Tibial nerve (tissue), 4 donors: ENCODE data around the gene SPPL2B. TPM values are rescaled to one million over a fixed set of nuclear protein-coding genes. Genes with fewer than 3 reads are reported as not detected.

Experiments
- DNase-seq, 2 donors: peaks; one replicate each; pipeline ENCODE4 v3.0.0-alpha.2; 2019; ENCODE audit warnings: low spot score in 2 of 2
- H3K27ac ChIP-seq, 4 donors: fragments of 200-600 bp; sonication (generic) in 3 of 4; one replicate each; pipeline ENCODE4 v1.5.1; 2017 to 2019; ENCODE audit warnings: mild to moderate bottlenecking in 1 of 4
- H3K27me3 ChIP-seq, 2 donors: fragments of 200-600 bp; sonication (generic) in 1 of 2; one replicate each; pipeline versions ENCODE4 v1.5.1 to v1.6.0; 2017 to 2019
- H3K36me3 ChIP-seq, 3 donors: fragments of 200-600 bp; sonication (generic); one replicate each; pipeline ENCODE4 v1.5.1; 2018 to 2019
- H3K4me1 ChIP-seq, 4 donors: fragments of 200-600 bp; sonication (generic) in 3 of 4; one replicate each; pipeline ENCODE4 v1.5.1; 2017 to 2019
- H3K4me3 ChIP-seq, 4 donors: fragments of 200-600 bp; sonication (generic) in 3 of 4; one replicate each; pipeline ENCODE4 v1.5.1; 2017 to 2019; ENCODE audit warnings: mild to moderate bottlenecking in 1 of 4, moderate library complexity in 1 of 4
- H3K9me3 ChIP-seq, 4 donors: fragments of 200-600 bp; sonication (generic) in 3 of 4; one replicate each; pipeline ENCODE4 v1.5.1; 2017 to 2019
- EP300 ChIP-seq, 2 donors: sonication (generic); formaldehyde crosslinking; IDR thresholded peaks; one replicate each; pipeline ENCODE4 v1.6.1; 2017; ENCODE audit warnings: antibody characterized with exemption in 2 of 2, mild to moderate bottlenecking in 1 of 2
- POLR2A ChIP-seq, 2 donors: fragments of 450-650 bp; IDR thresholded peaks; one replicate each; pipeline ENCODE4 v1.6.1; 2017; ENCODE audit warnings: antibody characterized with exemption in 2 of 2, mild to moderate bottlenecking in 2 of 2, moderate library complexity in 2 of 2
- WGBS, 2 donors: methylation state at CpG; one replicate each; pipeline ENCODE4 v1.1.5; 2018; 5-methylcytosine and 5-hydroxymethylcytosine counted together
- total RNA-seq, 4 donors: library from RNA; depleted of rRNA; stranded (reverse); fragments of >200 nt; gene quantifications; one replicate each; pipeline ENCODE4 v1.1.0, GENCODE V29; 2016
- TF ChIP-seq, protein P1 (sequence below), 5 experiments: fragments of 200-600 bp in 3 of 5; fragments of 450-650 bp in 2 of 5; sonication (generic) in 3 of 5; IDR thresholded peaks; one replicate each; pipeline ENCODE4 v1.5.1; 2016 to 2019; ENCODE audit warnings: antibody characterized with exemption in 5 of 5, mild to moderate bottlenecking in 3 of 5, moderate library complexity in 2 of 5

The SPPL2B gene
- total RNA-seq, 4 donors from 2014 or later = 51.1 to 97.2 (median 77.7) TPM

DNA sequence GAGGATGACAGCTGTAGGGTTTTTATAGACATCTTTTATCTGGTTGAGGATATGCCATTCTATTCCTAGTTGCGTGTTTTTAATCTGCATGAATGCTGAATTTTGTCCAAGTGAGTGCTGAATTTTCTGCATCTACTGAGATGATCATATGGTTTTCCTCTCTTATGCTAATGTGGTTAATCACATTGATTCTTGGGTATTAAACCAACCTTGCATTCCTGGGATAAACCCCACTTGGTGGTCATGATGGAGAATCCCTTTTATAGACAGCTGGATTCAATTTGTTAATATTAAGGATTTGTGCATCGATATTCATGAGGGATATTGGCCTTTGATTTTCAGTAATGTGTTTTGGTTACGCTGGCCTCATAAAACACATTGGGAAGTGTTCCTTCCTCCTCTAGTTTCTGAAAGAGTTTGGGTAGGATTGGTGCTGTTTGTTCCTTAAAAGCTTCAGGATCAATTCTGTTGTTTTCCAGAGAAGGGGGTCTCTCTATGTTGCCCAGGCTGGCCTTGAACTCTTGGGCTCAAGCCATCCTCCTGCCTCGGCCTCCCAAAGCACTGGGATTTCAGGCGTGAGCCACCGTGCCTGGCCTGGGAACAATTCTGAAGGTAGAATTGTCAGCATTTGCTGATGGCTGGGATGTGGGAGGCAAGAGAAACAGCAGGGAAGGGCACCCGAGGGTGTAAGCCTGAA, 13.2 kb upstream of the SPPL2B start:
- 81 to 85% methylated on average over 7 of the region's 7 CpGs for WGBS, 2 donors
- Histone ChIP-seq H3K4me1 (peaks cover 0 to 3% (median 0%) of the 10 kb centered on the region in 4 donors), H3K36me3 (peaks cover 0 to under 1% (median 0%) of the 10 kb centered on the region in 3 donors), H3K27ac (no peak overlapping the region), H3K9me3 (peaks cover 0 to 20% (median 1%) of the 10 kb centered on the region in 4 donors), H3K4me3 (no peak overlapping the region), H3K27me3 (peaks cover 0 to 48% of the 10 kb centered on the region in 2 donors)
- TF ChIP-seq POLR2A (IDR thresholded peaks at IDR 0.05) (no peak), EP300 (IDR thresholded peaks at IDR 0.05) (no peak)
- TF ChIP-seq, protein P1, sequence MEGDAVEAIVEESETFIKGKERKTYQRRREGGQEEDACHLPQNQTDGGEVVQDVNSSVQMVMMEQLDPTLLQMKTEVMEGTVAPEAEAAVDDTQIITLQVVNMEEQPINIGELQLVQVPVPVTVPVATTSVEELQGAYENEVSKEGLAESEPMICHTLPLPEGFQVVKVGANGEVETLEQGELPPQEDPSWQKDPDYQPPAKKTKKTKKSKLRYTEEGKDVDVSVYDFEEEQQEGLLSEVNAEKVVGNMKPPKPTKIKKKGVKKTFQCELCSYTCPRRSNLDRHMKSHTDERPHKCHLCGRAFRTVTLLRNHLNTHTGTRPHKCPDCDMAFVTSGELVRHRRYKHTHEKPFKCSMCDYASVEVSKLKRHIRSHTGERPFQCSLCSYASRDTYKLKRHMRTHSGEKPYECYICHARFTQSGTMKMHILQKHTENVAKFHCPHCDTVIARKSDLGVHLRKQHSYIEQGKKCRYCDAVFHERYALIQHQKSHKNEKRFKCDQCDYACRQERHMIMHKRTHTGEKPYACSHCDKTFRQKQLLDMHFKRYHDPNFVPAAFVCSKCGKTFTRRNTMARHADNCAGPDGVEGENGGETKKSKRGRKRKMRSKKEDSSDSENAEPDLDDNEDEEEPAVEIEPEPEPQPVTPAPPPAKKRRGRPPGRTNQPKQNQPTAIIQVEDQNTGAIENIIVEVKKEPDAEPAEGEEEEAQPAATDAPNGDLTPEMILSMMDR (IDR thresholded peaks at IDR 0.05) = no peak
- no peak for DNase-seq

DNA sequence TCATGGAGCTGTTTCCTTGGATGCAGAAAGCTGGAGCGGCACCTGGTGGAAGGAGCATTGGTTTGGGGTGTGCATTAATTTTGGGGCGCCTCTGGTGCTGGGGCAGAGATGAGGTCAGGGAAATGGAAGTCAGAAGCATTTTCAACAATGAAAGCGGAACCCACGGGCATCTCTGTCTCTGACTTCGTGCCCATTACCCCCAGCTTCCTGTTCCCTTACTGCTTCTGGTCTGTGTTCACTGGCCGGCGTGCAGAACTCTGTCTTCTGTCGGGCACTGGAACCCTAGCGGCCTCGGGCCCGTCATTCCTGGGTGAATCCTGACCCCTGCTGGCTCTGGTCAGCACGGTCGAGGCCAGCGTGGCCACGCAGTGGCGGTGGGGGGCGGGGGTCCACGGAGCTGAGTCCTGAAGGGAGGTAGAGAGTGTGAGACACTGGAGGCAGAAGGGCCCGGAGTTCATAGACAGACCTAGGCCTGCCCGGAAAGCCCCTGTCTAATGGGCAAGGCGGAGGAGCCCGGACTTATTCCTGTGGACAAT, 12.6 kb upstream of the SPPL2B start:
- no peak overlapping the region for H3K27ac ChIP-seq
- peaks cover 0 to 42% of the 10 kb centered on the region in 2 donors for H3K27me3 ChIP-seq
- 24 to 26% methylated on average over 22 of the region's 22 CpGs for WGBS, 2 donors
- H3K4me3 ChIP-seq = no peak overlapping the region
- peaks cover 0 to 20% (median 1%) of the 10 kb centered on the region in 4 donors for H3K9me3 ChIP-seq
- H3K36me3 ChIP-seq = peaks cover 0 to 7% (median 0%) of the 10 kb centered on the region in 3 donors
- H3K4me1 ChIP-seq = peaks cover 0 to 3% (median 0%) of the 10 kb centered on the region in 4 donors
- peak; percentile 33 to 53 for DNase-seq
- TF ChIP-seq, protein P1 (IDR thresholded peaks at IDR 0.05) = peak; percentile 12 to 72 (median 35)
- TF ChIP-seq EP300 (IDR thresholded peaks at IDR 0.05) = no peak

DNA sequence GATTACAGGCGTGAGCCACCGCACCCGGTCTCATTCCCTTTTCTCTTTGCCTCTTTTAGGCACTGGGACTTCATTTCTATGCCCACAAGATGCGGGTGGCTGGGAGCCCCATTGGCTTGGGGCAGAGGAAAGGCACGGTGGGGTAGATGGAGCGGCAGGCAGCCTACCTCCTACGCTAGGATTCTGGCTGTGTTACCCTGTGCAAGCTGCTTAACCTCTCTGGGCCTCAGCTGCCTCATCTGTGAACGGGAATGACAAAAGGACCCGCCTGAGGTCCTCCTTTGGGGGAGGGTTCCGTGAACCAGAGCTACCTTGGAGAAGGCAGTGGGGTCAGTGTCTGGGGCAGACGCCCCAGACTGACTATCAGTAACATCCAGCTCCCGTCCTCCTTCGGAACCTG, 11.2 kb upstream of the SPPL2B start:
- DNase-seq = no peak
- H3K4me1 ChIP-seq = peaks cover 0 to 3% (median 0%) of the 10 kb centered on the region in 4 donors

GRCh38 chr19:2317756-2318155, 10.7 kb upstream of the SPPL2B start:
- Histone ChIP-seq H3K4me1 (peaks cover 0 to 3% (median 0%) of the 10 kb centered on the region in 4 donors), H3K27ac (no peak overlapping the region), H3K4me3 (no peak overlapping the region), H3K36me3 (peaks cover 0 to 25% (median 0%) of the 10 kb centered on the region in 3 donors), H3K9me3 (peaks cover 0 to 20% (median 1%) of the 10 kb centered on the region in 4 donors), H3K27me3 (peaks cover 0 to 23% of the 10 kb centered on the region in 2 donors)
- 54 to 68% methylated on average over 25 of the region's 25 CpGs for WGBS, 2 donors
- DNase-seq = no peak
- TF ChIP-seq POLR2A (IDR thresholded peaks at IDR 0.05) (no peak), EP300 (IDR thresholded peaks at IDR 0.05) (no peak)
- TF ChIP-seq, protein P1 (IDR thresholded peaks at IDR 0.05) = no peak

More for the DNA sequence above, 11.2 kb upstream of the SPPL2B start:
- peaks cover 0 to 27% of the 10 kb centered on the region in 2 donors for H3K27me3 ChIP-seq
- 93 to 94% methylated on average over 13 of the region's 13 CpGs for WGBS, 2 donors
- H3K36me3 ChIP-seq = peaks cover 0 to 21% (median 0%) of the 10 kb centered on the region in 3 donors
- no peak overlapping the region for H3K27ac ChIP-seq
- TF ChIP-seq, protein P1 (IDR thresholded peaks at IDR 0.05) = no peak
- TF ChIP-seq EP300 (IDR thresholded peaks at IDR 0.05) (no peak), POLR2A (IDR thresholded peaks at IDR 0.05) (no peak)
- no peak overlapping the region for H3K4me3 ChIP-seq
- peaks cover 0 to 20% (median 1%) of the 10 kb centered on the region in 4 donors for H3K9me3 ChIP-seq

- H3K27me3 ChIP-seq = peaks cover 0 to 11% of the 10 kb centered on the region in 2 donors
- WGBS, 2 donors = 83 to 91% methylated on average over 6 of the region's 6 CpGs
- H3K36me3 ChIP-seq = peaks cover 0 to 37% (median 8%) of the 10 kb centered on the region in 3 donors
- H3K4me1 ChIP-seq = peaks cover 0 to 3% (median 0%) of the 10 kb centered on the region in 4 donors
- peaks cover 0 to 20% (median 1%) of the 10 kb centered on the region in 4 donors for H3K9me3 ChIP-seq
- TF ChIP-seq EP300 (IDR thresholded peaks at IDR 0.05) = no peak
- no peak for TF ChIP-seq POLR2A (IDR thresholded peaks at IDR 0.05)
- no peak overlapping the region for H3K27ac ChIP-seq
- no peak for DNase-seq
- H3K4me3 ChIP-seq = no peak overlapping the region
Observed at GRCh38 chr19:2318923-2319322, 9.6 kb upstream of the SPPL2B start.
